ENCODE data around the gene ROBO2.

- TF ChIP-seq, protein P1, sequence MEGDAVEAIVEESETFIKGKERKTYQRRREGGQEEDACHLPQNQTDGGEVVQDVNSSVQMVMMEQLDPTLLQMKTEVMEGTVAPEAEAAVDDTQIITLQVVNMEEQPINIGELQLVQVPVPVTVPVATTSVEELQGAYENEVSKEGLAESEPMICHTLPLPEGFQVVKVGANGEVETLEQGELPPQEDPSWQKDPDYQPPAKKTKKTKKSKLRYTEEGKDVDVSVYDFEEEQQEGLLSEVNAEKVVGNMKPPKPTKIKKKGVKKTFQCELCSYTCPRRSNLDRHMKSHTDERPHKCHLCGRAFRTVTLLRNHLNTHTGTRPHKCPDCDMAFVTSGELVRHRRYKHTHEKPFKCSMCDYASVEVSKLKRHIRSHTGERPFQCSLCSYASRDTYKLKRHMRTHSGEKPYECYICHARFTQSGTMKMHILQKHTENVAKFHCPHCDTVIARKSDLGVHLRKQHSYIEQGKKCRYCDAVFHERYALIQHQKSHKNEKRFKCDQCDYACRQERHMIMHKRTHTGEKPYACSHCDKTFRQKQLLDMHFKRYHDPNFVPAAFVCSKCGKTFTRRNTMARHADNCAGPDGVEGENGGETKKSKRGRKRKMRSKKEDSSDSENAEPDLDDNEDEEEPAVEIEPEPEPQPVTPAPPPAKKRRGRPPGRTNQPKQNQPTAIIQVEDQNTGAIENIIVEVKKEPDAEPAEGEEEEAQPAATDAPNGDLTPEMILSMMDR (IDR thresholded peaks at IDR 0.05; ENCODE audit: poor library complexity): no peak
- no peak for TF ChIP-seq EZH2 (IDR thresholded peaks at IDR 0.05; ENCODE audit: borderline replicate concordance)
- no peak for TF ChIP-seq EZH2phosphoT487 (IDR thresholded peaks at IDR 0.05; ENCODE audit: low read depth, severe bottlenecking, unreplicated experiment)
Observed at GRCh38 chr3:77699125-77699691, 659.3 kb downstream of the ROBO2 start.

Measured in hepatocyte (in vitro differentiated cells).